ENCODE measurements around the gene XIRP2. TPM values are rescaled to one million over a fixed set of nuclear protein-coding genes. Genes with fewer than 3 reads are reported as not detected.

The XIRP2 gene
- total RNA-seq, 2 donors from 2014 or later: 0.06 to 3.1 TPM

- intact Hi-C loops (cut with DNase I): no loop called here
- Histone ChIP-seq H3K9me3 (no peaks in the 10 kb centered on the region), H3K36me3 (no peaks in the 10 kb centered on the region), H3K4me3 (no peak overlapping the region), H3K4me1 (replicated peaks) (no peaks in the 10 kb centered on the region), H3K27me3 (replicated peaks; ENCODE audit: insufficient read depth) (no peaks in the 10 kb centered on the region), H3K27ac (no peak overlapping the region)
- DNase-seq (ENCODE audit: low spot score): no peak
- TF ChIP-seq POLR2A (IDR thresholded peaks at IDR 0.05) (no peak), POLR2AphosphoS5 (IDR thresholded peaks at IDR 0.05) (no peak)
- TF ChIP-seq, protein P1, sequence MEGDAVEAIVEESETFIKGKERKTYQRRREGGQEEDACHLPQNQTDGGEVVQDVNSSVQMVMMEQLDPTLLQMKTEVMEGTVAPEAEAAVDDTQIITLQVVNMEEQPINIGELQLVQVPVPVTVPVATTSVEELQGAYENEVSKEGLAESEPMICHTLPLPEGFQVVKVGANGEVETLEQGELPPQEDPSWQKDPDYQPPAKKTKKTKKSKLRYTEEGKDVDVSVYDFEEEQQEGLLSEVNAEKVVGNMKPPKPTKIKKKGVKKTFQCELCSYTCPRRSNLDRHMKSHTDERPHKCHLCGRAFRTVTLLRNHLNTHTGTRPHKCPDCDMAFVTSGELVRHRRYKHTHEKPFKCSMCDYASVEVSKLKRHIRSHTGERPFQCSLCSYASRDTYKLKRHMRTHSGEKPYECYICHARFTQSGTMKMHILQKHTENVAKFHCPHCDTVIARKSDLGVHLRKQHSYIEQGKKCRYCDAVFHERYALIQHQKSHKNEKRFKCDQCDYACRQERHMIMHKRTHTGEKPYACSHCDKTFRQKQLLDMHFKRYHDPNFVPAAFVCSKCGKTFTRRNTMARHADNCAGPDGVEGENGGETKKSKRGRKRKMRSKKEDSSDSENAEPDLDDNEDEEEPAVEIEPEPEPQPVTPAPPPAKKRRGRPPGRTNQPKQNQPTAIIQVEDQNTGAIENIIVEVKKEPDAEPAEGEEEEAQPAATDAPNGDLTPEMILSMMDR (IDR thresholded peaks at IDR 0.05): no peak
- 49% methylated on average over 3 of the region's 3 CpGs for WGBS
Observed at GRCh38 chr2:167271932-167272331, 383.7 kb downstream of the XIRP2 start.

GRCh38 chr2:167275046-167275445 lies 386.8 kb downstream of the XIRP2 start:
- TF ChIP-seq POLR2A (IDR thresholded peaks at IDR 0.05) (no peak), POLR2AphosphoS5 (IDR thresholded peaks at IDR 0.05) (no peak)
- TF ChIP-seq, protein P1 (IDR thresholded peaks at IDR 0.05): no peak
- intact Hi-C loops (cut with DNase I): no loop called here

DNA sequence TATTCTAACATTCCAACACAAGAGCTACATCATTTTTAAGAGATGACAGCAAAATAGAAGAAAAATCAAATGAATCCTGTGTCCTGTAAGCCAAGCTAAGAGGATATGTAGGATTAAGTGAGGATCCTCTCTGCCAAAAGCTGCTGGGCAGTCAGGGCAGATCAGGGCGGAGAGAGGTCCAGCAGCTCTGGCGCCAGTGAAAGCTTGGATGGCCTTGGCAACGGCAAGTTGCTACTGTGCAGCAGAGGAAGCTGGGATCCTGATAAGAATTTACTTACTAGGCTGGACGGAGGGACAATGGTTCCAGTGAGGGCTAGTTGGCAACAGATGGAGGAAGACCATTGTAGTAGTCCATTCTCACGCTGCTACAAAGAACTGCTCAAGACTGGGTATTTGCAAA lies 391.5 kb downstream of the XIRP2 start:
- no peaks in the 10 kb centered on the region for H3K9me3 ChIP-seq
- WGBS: 83% methylated on average over 5 of the region's 5 CpGs
- intact Hi-C loops (cut with DNase I): no loop called here
- no peaks in the 10 kb centered on the region for H3K4me1 ChIP-seq (replicated peaks)
- no peak overlapping the region for H3K27ac ChIP-seq
- no peaks in the 10 kb centered on the region for H3K27me3 ChIP-seq (replicated peaks; ENCODE audit: insufficient read depth)
- no peak overlapping the region for H3K4me3 ChIP-seq
- TF ChIP-seq, protein P1 (IDR thresholded peaks at IDR 0.05): no peak
- TF ChIP-seq POLR2AphosphoS5 (IDR thresholded peaks at IDR 0.05) (no peak), POLR2A (IDR thresholded peaks at IDR 0.05) (no peak)
- no peak for DNase-seq (ENCODE audit: low spot score)
- no peaks in the 10 kb centered on the region for H3K36me3 ChIP-seq

More at GRCh38 chr2:167275046-167275445, 386.8 kb downstream of the XIRP2 start:
- no peaks in the 10 kb centered on the region for H3K4me1 ChIP-seq (replicated peaks)
- H3K4me3 ChIP-seq: no peak overlapping the region
- no peaks in the 10 kb centered on the region for H3K27me3 ChIP-seq (replicated peaks; ENCODE audit: insufficient read depth)
- DNase-seq (ENCODE audit: low spot score): no peak
- H3K9me3 ChIP-seq: no peaks in the 10 kb centered on the region
- 36% methylated on average over 3 of the region's 3 CpGs for WGBS
- H3K36me3 ChIP-seq: no peaks in the 10 kb centered on the region
- H3K27ac ChIP-seq: no peak overlapping the region

- no peak for TF ChIP-seq POLR2A (IDR thresholded peaks at IDR 0.05)
- no peak for TF ChIP-seq POLR2AphosphoS5 (IDR thresholded peaks at IDR 0.05)
- TF ChIP-seq, protein P1 (IDR thresholded peaks at IDR 0.05): no peak
- H3K27me3 ChIP-seq (replicated peaks; ENCODE audit: insufficient read depth): no peaks in the 10 kb centered on the region
- 60% methylated on average over 3 of the region's 3 CpGs for WGBS
- H3K36me3 ChIP-seq: no peaks in the 10 kb centered on the region
- intact Hi-C loops (cut with DNase I): no loop called here
- H3K4me1 ChIP-seq (replicated peaks): no peaks in the 10 kb centered on the region
- H3K4me3 ChIP-seq: no peak overlapping the region
- no peak for DNase-seq (ENCODE audit: low spot score)
- H3K27ac ChIP-seq: no peak overlapping the region
- no peaks in the 10 kb centered on the region for H3K9me3 ChIP-seq
Observed at GRCh38 chr2:167287212-167287611, 398.9 kb downstream of the XIRP2 start.

- TF ChIP-seq POLR2A (IDR thresholded peaks at IDR 0.05) (no peak), POLR2AphosphoS5 (IDR thresholded peaks at IDR 0.05) (no peak)
- TF ChIP-seq, protein P1 (IDR thresholded peaks at IDR 0.05): no peak
- Histone ChIP-seq H3K9me3 (no peaks in the 10 kb centered on the region), H3K27ac (no peak overlapping the region), H3K36me3 (no peaks in the 10 kb centered on the region), H3K4me1 (replicated peaks) (no peaks in the 10 kb centered on the region), H3K27me3 (replicated peaks; ENCODE audit: insufficient read depth) (peaks cover 5% of the 10 kb centered on the region), H3K4me3 (no peak overlapping the region)
- WGBS: 83% methylated on average over 1 of the region's 1 CpG
- intact Hi-C loops (cut with DNase I): loop anchor here (5.0 kb wide), 1 partner anchor 827 kb away; no protein-coding TSS in a partner anchor
- no peak for DNase-seq (ENCODE audit: low spot score)
Observed at GRCh38 chr2:167289651-167290410, 401.6 kb downstream of the XIRP2 start.

All from prostate gland (tissue), 2 donors.